SKM-1 treated with dmso at 0.1 percent for 144 hours (cell line): Measurements from ENCODE around the gene FABP1.

Experiments used
- DNase-seq: peaks from one replicate; lab custom pipeline; 2025; ENCODE audit not compliant: unreplicated experiment; lab: John Stamatoyannopoulos, UW

FABP1 gene

DNA sequence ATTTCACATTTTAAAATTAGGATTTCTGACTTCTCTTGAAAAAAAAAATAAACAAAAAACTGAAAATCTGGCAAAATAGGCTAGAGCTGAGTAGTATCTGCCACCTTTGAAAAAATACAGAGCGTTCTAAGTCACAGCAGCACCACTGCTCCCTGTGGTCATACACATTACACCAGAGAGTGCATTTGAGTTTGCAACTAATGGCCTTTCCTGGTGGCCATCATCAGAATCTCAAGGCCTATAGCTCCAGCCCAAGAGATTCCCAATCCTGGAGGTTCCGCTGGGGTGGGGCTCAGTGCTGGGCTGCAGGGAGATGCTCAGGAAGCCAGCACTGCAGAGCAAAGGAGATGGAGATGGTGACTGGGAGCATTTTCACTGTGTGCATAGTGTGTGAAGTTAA, 42.8 kb downstream of the FABP1 start:
- no peak for DNase-seq

DNA sequence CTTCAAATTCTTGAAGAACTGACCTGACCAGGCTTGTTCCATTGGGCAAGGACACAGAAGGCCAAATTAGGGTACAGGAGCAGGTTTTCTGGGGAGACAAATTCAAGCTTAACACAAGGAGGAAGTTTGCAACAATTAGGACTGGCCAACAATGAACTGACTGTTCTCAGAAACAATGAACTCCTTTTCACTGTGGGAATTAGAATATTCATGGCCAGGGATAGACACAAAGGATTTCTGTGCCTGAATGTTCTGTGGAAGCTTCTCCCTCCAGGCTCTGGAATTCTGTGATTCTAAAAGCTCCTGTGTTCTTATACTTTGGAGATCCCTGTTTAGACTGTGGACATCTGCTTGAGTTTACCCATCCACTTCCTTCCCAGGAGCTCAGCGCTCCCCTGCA, 45.1 kb downstream of the FABP1 start:
- no peak for DNase-seq

DNA sequence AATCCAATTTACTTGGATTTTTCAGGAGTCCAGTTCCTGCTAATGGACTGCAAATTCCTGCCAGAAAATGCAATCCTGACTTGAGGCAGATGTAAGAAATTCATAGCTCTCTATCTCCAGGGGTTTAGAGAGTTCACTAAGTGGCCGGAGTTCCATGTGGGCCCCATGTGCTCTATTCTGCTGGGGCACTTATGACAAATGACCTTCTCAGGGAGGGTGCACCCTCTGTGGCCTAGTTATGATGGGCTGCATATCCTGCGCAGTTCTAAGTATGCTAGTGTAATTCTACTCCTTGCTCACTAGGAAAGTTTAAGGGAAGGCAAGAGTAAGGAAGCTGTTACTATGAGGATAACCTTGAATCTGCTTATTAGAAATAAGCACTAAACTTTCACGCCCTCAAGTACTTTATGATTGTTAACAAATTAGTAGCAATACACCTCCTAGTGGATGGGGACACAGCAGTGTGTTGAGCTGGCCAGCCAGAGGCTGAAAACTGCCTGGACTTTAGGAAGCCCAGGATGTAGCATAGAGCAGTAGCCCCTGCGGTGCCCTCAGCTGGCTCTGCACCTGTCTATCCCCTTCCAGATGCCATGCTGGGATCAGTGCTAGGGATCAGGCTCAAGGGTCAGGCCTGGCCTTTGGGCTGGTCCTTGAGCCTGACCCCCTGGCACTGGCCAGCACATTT, 45.8 kb downstream of the FABP1 start:
- no peak for DNase-seq

DNA sequence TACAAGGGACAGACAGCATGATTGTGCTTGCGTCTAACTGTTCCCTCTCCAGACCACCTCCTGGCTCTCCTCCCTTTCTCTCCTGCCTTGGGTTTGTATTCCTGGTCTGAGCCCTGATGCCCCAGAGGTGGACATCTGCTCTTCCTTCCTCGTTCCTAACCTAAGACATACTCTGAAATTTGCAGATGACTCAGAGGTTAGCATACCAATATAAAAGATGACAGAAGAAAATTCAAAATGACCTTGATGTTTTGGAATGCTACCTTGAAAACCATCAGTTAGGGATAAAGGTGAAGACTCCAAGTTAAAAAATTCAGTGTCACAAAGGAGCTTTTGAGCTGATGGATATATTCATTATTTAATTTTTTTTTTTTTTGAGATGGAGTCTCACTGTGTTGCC, 47.3 kb downstream of the FABP1 start:
- DNase-seq: no peak

DNA sequence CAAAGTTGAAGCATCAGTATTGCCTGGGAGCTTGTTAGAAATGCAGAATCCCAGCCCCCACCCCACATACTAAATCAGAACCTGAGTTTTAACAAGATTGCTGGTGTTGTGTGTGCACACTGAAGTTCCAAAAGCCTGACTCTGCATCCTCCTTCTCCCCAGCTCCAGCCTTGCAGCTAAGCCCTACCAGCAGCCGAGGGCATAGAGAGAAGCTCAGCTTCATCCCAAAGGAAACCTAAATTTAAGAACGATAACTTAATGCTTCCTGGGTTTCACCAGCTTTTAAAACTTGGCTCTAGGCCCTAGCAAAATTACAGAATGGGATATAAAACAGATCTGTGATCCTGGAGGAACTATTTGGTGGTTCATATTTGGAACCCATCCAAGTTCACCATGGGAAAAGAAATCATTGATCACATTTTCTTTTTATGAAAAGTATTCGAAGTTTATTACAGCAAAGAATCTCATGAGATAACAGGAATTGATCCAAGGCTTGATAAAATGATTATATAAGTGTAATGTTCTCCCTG, 49.2 kb downstream of the FABP1 start:
- no peak for DNase-seq

DNA sequence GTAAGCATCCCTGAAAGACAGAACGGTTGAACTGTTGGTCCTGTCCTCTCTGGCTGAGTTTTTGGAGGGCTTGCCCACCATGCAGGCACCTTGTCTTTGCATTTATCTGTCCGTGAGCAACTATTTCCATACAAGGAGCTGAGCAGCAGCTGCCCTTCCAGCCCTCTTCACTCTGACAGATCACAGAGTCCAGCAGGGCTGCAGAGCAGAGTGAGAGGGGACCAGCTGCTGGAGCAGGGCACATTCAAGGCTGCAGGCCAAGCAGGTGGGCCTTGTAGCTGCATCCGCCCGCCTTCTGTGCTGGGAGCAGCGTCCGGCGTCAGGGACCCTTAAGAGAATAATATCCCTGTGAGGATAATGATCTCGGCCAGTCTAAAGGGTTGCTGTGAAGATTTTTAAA, 50.8 kb downstream of the FABP1 start:
- DNase-seq: no peak

DNA sequence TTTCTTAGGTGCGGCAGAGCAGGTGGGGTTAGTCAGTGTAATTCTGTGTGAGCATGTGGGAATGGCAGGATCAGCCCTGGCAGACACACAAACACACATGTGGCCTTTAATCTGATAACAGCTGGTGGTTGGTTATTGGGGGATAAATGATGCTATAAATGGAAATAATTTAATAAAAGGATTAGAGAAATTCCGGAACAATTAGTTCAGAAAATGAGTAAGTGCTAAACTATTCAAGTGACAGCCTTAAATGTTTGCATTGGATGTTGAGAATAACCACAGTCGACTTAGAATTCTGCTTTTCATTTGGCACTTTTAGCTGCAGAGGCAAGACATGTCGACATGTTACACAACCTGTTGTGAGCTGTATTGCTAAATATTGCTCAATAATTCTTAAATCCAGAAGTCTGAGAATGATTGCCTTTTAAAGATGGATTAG, 53.0 kb downstream of the FABP1 start:
- DNase-seq: peak; percentile 89

DNA sequence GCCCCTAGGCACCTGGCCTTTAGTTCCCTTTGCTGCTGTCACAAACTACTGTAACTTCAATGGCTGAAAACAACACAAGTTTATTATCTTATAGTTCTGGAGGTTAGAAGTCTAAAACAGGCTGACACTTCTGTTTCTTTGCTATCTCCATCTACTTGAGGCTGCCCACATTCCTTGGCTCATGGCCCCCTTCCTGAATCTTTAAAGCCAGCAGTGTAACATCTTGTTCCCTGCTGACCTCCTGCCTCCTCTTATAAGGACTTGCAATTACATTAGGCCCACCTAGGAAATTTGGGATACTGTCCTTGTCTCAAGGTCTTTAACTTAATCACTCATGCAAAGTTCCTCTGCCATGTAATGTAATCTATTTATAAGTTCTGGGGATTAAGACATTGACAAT, 53.7 kb downstream of the FABP1 start:
- DNase-seq: no peak
